K562 (cell line): ENCODE data around the gene PNP. TPM values are rescaled to one million over a fixed set of nuclear protein-coding genes. Genes with fewer than 3 reads are reported as not detected.
A peak's percentile ranks its signal among the peaks of the same experiment; 100 is the strongest.

Experiments used
- CHCHD3 ChIP-seq: fragments of 250-450 bp; sonication (Bioruptor Pico); IDR thresholded peaks from 2 replicates; pipeline ENCODE4 v2.1.2; 2022; ENCODE audit warnings: mild to moderate bottlenecking
- CHD2 ChIP-seq: IDR thresholded peaks from 2 replicates; pipeline ENCODE4 v1.6.1; 2011; ENCODE audit warnings: low read depth, low read length
- MEF2A ChIP-seq: IDR thresholded peaks from 2 replicates; pipeline ENCODE4 v1.6.1; 2011; ENCODE audit warnings: low read depth, mild to moderate bottlenecking, low read length, moderate library complexity; ENCODE audit not compliant: control insufficient read depth
- MEF2D ChIP-seq: conservative IDR thresholded peaks from 2 replicates; pipeline ENCODE4 v1.6.1; 2016; ENCODE audit warnings: low read depth, missing genetic modification characterization, missing compliant biosample characterization
- PHF8 ChIP-seq: fragments of 200-600 bp; sonication (generic); IDR thresholded peaks from 2 replicates; pipeline ENCODE4 v1.6.1; 2012; ENCODE audit warnings: mixed run types, mild to moderate bottlenecking, inconsistent platforms, low read length, moderate library complexity, borderline replicate concordance
- RBM25 ChIP-seq: fragments of 200-400 bp; formaldehyde crosslinking; IDR thresholded peaks from 2 replicates; pipeline ENCODE4 v1.6.1; 2018; ENCODE audit warnings: low read length, low read depth, moderate library complexity; ENCODE audit not compliant: severe bottlenecking
- ZKSCAN1 ChIP-seq: fragments of 150-350 bp; IDR thresholded peaks from 2 replicates; pipeline ENCODE4 v1.6.1; 2016; ENCODE audit warnings: low read depth, low read length
- polyA plus RNA-seq, 8 experiments: library from polyadenylated mRNA; depleted of rRNA in 4 of 8; stranded (reverse) in 5 of 8; unstranded in 3 of 8; fragments of >200 nt; fragmentation: Nextera tagmentation in 2 of 8; fragmentation: Illumina TruSeq in 1 of 8; extraction: Ambion mirVana in 2 of 8; extraction: Trizol in 1 of 8; gene quantifications; 2 replicates each; pipeline versions ENCODE4 v1.2.1 to v1.2.3, GENCODE V29; 2011 to 2014; ENCODE audit warnings: inconsistent platforms in 1 of 8, missing spikeins in 1 of 8
- total RNA-seq, 7 experiments: library from RNA; depleted of rRNA in 6 of 7; stranded (reverse); fragments of >200 nt in 6 of 7; fragmentation: Illumina TruSeq in 2 of 7; extraction: Trizol in 2 of 7; gene quantifications; 2 replicates each; pipeline versions ENCODE4 v1.2.1 to v1.2.3, GENCODE V29; 2011 to 2021; ENCODE audit warnings: low replicate concordance in 1 of 7
- TF ChIP-seq, protein P1 (sequence below): IDR thresholded peaks from 3 replicates; pipeline ENCODE4 v1.6.1; 2011; ENCODE audit warnings: borderline replicate concordance, mild to moderate bottlenecking, moderate library complexity; ENCODE audit not compliant: insufficient read length; ENCODE audit errors: extremely low read depth
- TF ChIP-seq, protein P2 (sequence below): fragments of 250-450 bp; sonication (Bioruptor Pico); IDR thresholded peaks from 2 replicates; pipeline ENCODE4 v1.4.0; 2020; ENCODE audit warnings: mild to moderate bottlenecking
- TF ChIP-seq, protein P3 (sequence below), 2 experiments: fragments of 450-650 bp in 1 of 2; sonication (generic) in 1 of 2; formaldehyde crosslinking; conservative IDR thresholded peaks; 2 replicates each; pipeline versions ENCODE4 v1.4.0 to v1.8.1; 2020 to 2022; ENCODE audit warnings: mild to moderate bottlenecking in 1 of 2, missing genetic modification reagents in 1 of 2
- TF ChIP-seq, protein P4 (sequence below), 2 experiments: fragments of 450-650 bp in 1 of 2; sonication (generic) in 1 of 2; formaldehyde crosslinking in 1 of 2; IDR thresholded peaks in 1 of 2; conservative IDR thresholded peaks in 1 of 2; 2 replicates each; pipeline versions ENCODE4 v1.6.1 to v1.8.1; 2016 to 2023; ENCODE audit warnings: mild to moderate bottlenecking in 2 of 2, moderate library complexity in 2 of 2, inconsistent platforms in 1 of 2, missing genetic modification reagents in 1 of 2
- TF ChIP-seq, protein P5 (sequence below): fragments of 450-650 bp; IDR thresholded peaks from 2 replicates; pipeline ENCODE4 v1.7.1; 2018; ENCODE audit warnings: mild to moderate bottlenecking, low read depth; ENCODE audit not compliant: partially characterized antibody
- TF ChIP-seq, protein P6 (sequence below): fragments of 450-650 bp; formaldehyde crosslinking; IDR thresholded peaks from 2 replicates; pipeline ENCODE4 v1.4.0; 2020; ENCODE audit warnings: mild to moderate bottlenecking, moderate library complexity

PNP gene
- total and polyA plus RNA-seq, 9 of the 15 experiments (the other 6 are each of a cell fraction or from before 2014, with no cell fraction given) = 92.5 to 288 (median 137) TPM

DNA sequence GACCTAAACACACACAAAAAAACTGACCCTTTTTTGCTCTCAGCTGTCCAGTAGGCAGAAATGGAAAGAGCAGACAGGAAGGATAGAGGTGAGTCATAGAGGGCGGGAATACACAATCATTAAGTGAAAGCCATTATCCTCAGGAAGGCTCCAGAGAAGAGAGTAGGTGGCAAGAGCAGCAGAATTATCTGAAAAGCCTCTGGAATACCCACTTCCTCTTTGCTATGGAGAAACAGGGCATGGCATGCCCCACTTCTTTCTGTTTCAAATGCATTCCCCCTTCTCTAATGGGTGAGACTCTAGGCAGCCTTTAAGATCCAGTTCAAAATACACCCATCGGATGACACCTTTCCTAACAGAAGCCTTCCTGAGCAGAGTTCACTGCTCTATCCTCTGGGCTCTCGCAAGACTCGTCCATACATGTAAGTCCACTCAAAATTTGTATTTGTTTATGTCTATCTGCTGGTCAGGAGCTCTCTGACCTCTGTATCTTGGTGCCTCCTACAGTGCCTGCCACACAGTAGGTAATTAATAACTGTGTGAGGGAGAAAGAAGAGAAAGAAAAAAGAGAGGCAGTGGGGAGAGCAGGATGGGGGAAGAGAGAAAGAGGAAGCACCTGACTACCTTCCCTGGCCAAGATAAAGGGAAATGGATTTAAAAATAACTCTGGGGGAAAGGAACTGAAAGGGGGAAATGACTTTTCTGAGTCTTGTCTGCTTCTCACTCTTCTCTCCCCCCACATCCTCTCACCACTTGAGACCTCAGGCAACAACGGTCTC, 41.8 kb upstream of the PNP start (continued):
- TF ChIP-seq, protein P1, sequence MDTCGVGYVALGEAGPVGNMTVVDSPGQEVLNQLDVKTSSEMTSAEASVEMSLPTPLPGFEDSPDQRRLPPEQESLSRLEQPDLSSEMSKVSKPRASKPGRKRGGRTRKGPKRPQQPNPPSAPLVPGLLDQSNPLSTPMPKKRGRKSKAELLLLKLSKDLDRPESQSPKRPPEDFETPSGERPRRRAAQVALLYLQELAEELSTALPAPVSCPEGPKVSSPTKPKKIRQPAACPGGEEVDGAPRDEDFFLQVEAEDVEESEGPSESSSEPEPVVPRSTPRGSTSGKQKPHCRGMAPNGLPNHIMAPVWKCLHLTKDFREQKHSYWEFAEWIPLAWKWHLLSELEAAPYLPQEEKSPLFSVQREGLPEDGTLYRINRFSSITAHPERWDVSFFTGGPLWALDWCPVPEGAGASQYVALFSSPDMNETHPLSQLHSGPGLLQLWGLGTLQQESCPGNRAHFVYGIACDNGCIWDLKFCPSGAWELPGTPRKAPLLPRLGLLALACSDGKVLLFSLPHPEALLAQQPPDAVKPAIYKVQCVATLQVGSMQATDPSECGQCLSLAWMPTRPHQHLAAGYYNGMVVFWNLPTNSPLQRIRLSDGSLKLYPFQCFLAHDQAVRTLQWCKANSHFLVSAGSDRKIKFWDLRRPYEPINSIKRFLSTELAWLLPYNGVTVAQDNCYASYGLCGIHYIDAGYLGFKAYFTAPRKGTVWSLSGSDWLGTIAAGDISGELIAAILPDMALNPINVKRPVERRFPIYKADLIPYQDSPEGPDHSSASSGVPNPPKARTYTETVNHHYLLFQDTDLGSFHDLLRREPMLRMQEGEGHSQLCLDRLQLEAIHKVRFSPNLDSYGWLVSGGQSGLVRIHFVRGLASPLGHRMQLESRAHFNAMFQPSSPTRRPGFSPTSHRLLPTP = no peak
- peak; percentile 25; the same call in 1 of the 2 replicates for TF ChIP-seq PHF8
- no peak for TF ChIP-seq CHCHD3 (CRISPR knock-in tag)
- TF ChIP-seq MEF2A = no peak
- TF ChIP-seq RBM25 = peak; percentile 24
- TF ChIP-seq, protein P2, sequence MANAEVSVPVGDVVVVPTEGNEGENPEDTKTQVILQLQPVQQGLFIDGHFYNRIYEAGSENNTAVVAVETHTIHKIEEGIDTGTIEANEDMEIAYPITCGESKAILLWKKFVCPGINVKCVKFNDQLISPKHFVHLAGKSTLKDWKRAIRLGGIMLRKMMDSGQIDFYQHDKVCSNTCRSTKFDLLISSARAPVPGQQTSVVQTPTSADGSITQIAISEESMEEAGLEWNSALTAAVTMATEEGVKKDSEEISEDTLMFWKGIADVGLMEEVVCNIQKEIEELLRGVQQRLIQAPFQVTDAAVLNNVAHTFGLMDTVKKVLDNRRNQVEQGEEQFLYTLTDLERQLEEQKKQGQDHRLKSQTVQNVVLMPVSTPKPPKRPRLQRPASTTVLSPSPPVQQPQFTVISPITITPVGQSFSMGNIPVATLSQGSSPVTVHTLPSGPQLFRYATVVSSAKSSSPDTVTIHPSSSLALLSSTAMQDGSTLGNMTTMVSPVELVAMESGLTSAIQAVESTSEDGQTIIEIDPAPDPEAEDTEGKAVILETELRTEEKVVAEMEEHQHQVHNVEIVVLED (CRISPR knock-in tag) = no peak
- TF ChIP-seq, protein P3, sequence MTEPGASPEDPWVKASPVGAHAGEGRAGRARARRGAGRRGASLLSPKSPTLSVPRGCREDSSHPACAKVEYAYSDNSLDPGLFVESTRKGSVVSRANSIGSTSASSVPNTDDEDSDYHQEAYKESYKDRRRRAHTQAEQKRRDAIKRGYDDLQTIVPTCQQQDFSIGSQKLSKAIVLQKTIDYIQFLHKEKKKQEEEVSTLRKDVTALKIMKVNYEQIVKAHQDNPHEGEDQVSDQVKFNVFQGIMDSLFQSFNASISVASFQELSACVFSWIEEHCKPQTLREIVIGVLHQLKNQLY (CRISPR knock-in tag; conservative IDR thresholded peaks at IDR 0.05) = no peak
- peak; percentile 43; the same call in 1 of the 2 replicates for TF ChIP-seq ZKSCAN1
- no peak for TF ChIP-seq CHD2
- TF ChIP-seq, protein P4, sequence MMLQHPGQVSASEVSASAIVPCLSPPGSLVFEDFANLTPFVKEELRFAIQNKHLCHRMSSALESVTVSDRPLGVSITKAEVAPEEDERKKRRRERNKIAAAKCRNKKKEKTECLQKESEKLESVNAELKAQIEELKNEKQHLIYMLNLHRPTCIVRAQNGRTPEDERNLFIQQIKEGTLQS (IDR thresholded peaks at IDR 0.05) = peak; percentile 83
- TF ChIP-seq, protein P4 (CRISPR knock-in tag; conservative IDR thresholded peaks at IDR 0.05) = no peak
- TF ChIP-seq, protein P5, sequence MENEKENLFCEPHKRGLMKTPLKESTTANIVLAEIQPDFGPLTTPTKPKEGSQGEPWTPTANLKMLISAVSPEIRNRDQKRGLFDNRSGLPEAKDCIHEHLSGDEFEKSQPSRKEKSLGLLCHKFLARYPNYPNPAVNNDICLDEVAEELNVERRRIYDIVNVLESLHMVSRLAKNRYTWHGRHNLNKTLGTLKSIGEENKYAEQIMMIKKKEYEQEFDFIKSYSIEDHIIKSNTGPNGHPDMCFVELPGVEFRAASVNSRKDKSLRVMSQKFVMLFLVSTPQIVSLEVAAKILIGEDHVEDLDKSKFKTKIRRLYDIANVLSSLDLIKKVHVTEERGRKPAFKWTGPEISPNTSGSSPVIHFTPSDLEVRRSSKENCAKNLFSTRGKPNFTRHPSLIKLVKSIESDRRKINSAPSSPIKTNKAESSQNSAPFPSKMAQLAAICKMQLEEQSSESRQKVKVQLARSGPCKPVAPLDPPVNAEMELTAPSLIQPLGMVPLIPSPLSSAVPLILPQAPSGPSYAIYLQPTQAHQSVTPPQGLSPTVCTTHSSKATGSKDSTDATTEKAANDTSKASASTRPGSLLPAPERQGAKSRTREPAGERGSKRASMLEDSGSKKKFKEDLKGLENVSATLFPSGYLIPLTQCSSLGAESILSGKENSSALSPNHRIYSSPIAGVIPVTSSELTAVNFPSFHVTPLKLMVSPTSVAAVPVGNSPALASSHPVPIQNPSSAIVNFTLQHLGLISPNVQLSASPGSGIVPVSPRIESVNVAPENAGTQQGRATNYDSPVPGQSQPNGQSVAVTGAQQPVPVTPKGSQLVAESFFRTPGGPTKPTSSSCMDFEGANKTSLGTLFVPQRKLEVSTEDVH = no peak
- TF ChIP-seq MEF2D = 0 out of 2 replicates have a peak, but pooled peaks have one; percentile 19
- TF ChIP-seq, protein P6, sequence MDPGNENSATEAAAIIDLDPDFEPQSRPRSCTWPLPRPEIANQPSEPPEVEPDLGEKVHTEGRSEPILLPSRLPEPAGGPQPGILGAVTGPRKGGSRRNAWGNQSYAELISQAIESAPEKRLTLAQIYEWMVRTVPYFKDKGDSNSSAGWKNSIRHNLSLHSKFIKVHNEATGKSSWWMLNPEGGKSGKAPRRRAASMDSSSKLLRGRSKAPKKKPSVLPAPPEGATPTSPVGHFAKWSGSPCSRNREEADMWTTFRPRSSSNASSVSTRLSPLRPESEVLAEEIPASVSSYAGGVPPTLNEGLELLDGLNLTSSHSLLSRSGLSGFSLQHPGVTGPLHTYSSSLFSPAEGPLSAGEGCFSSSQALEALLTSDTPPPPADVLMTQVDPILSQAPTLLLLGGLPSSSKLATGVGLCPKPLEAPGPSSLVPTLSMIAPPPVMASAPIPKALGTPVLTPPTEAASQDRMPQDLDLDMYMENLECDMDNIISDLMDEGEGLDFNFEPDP (CRISPR knock-in tag) = no peak
